COR-L47 (cell line): Measurements from ENCODE around the gene VPS35L.

Experiments
- DNase-seq: peaks from one replicate; lab custom pipeline; 2025; lab: John Stamatoyannopoulos, UW

VPS35L gene, protein sequence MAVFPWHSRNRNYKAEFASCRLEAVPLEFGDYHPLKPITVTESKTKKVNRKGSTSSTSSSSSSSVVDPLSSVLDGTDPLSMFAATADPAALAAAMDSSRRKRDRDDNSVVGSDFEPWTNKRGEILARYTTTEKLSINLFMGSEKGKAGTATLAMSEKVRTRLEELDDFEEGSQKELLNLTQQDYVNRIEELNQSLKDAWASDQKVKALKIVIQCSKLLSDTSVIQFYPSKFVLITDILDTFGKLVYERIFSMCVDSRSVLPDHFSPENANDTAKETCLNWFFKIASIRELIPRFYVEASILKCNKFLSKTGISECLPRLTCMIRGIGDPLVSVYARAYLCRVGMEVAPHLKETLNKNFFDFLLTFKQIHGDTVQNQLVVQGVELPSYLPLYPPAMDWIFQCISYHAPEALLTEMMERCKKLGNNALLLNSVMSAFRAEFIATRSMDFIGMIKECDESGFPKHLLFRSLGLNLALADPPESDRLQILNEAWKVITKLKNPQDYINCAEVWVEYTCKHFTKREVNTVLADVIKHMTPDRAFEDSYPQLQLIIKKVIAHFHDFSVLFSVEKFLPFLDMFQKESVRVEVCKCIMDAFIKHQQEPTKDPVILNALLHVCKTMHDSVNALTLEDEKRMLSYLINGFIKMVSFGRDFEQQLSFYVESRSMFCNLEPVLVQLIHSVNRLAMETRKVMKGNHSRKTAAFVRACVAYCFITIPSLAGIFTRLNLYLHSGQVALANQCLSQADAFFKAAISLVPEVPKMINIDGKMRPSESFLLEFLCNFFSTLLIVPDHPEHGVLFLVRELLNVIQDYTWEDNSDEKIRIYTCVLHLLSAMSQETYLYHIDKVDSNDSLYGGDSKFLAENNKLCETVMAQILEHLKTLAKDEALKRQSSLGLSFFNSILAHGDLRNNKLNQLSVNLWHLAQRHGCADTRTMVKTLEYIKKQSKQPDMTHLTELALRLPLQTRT

GRCh38 chr16:19555186-19555937, at the start of gene VPS35L:
VPS35L (plus strand) TSS chr16:19555703; CDS start chr16:19555730, 27 bp downstream.
- peak; percentile 97 for DNase-seq

DNA sequence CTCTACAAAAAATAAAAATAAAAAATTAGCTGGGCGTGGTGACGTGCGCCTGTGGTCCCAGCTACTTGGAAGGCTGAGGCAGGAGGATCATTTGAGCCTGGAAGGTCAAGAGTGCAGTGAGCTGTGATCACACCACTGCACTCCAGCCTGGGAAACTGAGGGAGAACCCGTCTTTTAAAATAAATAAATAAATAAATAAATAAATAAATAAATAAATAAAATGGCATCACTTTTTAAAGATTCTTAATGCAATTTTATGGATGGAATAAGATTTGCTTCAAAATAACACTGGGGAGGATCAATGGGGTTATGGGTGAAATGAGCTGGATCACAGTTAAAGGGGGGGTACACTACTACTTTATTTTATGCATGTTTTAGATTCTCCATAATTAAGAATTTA, 48.5 kb upstream of the VPS35L start:
- no peak for DNase-seq

GRCh38 chr16:19507867-19508266, 47.6 kb upstream of the VPS35L start:
- no peak for DNase-seq

DNA sequence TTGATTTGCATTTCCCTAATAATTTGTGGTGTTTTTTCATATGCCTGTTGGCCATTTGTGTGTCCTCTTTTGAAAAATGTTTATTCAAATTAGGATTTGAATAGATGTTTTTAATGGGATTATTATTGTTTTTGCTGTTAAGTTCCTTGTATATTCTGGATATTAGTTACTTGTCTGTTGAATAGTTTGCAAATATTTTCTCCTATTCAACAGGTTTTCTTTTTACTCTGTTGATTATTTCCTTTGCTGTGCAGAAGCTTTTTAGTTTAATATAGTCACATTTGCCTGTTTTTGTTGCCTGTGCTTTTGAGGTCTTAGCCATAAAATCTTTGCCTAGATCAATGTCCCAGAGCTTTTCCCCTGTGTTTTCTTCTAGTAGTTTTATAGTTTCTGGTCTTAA, 43.2 kb upstream of the VPS35L start:
- DNase-seq = no peak

DNA sequence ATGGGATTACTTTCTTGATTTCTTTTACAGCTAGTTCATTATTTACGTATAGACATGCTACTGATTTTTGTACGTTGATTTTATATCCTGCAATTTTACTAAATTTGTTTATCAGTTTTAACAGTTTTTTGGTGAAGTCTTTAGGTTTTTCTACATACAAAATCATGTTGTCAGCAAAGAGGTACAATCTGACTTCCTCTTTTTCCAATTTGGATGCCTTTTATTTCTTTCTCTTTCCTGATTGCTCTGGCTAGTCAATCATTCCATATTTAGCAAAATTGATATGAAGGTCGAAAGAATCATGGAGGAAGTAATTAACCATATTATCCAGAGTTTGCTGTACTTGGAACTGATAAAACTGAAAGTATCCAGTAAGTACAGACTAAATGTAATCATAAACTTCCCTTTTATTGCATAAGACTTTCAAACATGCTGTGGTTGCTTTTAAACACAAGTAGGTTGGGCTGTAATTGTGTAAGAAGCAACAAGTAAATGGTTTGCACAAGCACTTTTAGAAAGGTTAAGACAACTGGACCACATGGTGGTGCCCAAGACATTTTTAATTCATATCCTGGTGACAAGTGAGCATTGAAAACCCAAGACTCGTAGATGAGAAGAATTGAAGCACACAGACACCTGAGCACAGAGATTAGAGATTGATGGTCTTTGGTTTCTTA, 42.0 kb upstream of the VPS35L start:
- no peak for DNase-seq

- DNase-seq = no peak
Measured at GRCh38 chr16:19515757-19516156, 39.7 kb upstream of the VPS35L start.

- no peak for DNase-seq
Measured at GRCh38 chr16:19517424-19518089, 37.9 kb upstream of the VPS35L start.

GRCh38 chr16:19518388-19518787, 37.1 kb upstream of the VPS35L start:
- DNase-seq = no peak

DNA sequence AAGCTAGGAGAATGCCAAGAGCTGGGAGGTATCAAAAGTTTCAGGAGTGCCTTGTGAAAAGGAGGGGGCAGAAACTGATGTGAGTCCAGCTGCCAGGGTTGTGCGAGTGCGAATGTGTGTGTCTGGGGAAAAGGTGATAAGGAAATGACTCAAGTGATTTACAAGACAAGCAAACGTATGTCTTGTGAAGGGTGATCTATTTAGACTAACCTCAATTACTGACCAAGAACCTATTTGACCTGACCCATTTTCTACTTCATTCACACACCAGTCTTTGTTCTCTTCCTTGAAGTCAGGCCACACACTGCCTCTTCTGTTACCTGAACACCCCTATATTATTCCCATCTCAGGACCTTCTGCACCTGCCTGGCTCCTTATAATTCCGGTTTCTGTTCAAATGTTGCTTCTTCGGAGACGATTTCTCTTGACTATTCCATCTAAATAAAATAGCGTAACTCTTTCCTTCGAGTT, 34.6 kb upstream of the VPS35L start:
- DNase-seq = no peak

DNA sequence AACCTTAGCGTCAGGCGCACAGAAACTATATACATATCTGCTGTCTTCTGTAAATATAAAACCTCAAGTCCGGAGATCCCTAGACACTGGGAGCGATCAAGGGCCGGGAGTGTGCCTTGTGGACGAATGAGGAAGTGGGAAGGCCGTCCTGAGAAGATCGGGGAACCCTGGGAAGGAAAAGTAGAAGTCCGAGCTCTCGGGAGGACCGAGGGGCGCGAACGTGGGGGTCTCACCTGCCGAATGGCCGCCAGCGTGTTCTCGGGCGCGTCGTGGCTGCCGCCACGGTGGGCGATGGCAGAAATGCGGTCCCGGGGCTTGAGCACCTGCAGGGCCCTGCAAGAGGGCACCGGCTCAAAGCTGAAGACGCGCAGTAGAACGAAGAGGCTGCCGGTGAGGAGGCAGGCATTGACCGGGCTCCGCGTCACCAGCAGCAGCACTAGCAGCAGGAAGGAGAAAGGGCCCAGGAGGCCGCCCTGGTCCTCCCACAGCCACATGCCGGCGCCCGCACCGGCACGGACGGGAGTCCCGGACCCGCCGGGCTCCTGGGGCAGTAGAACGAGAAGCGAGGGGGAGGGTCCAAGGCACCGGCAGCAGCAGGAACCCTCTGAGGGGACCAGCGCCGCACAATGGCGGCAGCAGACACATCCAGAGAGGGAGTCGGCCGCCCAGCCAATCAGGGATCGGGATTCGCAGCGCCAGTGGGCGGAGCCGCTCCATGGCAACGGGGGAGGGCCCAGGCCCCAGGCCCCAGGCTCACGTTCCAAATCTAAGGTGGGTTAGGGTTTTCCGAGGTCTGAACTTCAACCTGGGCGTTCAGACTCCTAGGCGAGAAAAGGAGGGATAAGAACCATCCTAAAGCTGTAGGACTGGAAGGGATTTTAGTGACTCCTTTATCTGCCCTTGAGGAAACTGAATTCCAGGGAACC, 33.8 kb upstream of the VPS35L start, which contains the start of gene GDE1:
Gene GDE1, minus strand, starts transcription at position 628 of the 926 bp plus-strand sequence. Its CDS starts 134 bp downstream, at position 494.
- peak; percentile 92 for DNase-seq

DNA sequence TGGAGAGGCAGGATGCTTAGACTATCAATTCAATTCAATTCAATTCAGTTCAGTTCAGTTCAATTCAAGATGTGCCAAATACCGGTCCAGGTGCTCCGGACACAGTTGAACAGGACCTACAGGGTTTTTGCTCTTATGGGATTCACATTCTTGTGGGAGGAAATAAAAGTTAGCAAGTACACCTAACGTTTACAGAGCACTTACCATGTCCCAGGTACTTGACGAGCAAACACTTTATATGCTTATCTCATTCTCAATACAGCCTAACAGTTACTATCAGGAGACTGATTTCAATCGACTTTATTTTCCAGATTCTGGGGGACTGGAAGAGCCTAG, 33.1 kb upstream of the VPS35L start:
- no peak for DNase-seq

DNA sequence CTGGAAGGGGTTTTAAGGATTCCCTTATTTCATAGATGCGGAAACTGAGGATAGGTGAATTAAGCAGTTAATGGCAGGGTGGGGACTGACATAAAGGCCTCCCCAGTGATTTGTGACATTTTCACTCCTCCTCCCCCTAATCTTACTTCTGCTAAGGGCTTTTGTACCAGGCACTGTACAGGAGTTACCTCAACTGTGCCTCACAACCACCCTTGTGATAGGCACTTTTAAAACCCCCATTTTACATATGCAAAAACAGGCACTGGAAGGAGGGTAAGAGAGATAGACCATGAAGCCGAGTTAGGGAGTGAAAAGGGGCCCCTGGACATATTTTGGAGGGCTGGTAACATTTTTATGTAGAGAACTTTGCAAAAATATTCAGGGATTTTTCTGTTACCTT, 32.7 kb upstream of the VPS35L start:
- no peak for DNase-seq

GRCh38 chr16:19523184-19523558, 32.3 kb upstream of the VPS35L start:
- no peak for DNase-seq

DNA sequence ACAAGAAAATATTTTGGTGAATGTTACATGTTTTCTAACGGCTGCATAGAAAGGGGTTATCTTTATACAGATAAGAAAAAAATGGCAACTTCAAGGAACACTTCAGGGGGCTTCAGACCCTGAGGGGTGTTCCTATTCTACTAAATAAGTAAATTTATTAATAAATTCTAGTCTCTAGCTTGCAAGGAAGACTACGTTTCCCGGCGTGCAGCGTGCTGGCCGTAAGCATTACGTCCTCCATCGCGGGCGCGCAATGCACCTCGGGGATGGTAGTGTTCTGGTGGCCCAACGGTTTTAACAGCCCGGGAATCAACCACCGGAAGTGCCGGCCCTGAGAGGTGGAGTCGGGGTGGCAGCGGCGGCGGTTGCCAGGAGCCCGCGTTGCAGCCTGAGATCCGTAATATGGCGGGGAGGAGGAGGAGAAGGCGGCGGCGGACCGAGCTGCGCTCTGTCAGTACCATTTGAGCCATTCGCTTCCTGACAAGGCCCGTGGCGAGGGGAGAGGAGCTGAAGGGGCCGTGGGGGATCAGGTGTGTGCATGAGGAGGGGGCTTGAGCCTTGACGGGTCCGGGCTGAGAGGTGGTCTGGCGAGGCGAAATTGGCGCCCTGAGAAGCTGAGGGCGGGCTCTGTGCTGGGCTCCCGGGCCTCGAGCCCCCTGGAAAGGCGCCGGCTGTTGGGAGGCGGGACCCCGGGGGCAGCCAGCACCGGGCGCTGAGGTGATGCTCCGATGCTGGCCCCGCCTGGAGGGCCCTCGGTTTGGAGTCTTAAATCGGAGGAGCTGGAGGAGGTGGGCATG, 31.7 kb upstream of the VPS35L start, which contains the start of gene CCP110:
Gene CCP110, plus strand, starts transcription at position 384 of the 797 bp plus-strand sequence. CDS start 3,940 bp downstream, outside the sequence.
- peak; percentile 97 for DNase-seq

GRCh38 chr16:19524356-19524615, 31.2 kb upstream of the VPS35L start:
- no peak for DNase-seq

GRCh38 chr16:19524616-19525384, 30.7 kb upstream of the VPS35L start:
- no peak for DNase-seq

GRCh38 chr16:19525385-19525723, 30.1 kb upstream of the VPS35L start:
- DNase-seq = no peak

DNA sequence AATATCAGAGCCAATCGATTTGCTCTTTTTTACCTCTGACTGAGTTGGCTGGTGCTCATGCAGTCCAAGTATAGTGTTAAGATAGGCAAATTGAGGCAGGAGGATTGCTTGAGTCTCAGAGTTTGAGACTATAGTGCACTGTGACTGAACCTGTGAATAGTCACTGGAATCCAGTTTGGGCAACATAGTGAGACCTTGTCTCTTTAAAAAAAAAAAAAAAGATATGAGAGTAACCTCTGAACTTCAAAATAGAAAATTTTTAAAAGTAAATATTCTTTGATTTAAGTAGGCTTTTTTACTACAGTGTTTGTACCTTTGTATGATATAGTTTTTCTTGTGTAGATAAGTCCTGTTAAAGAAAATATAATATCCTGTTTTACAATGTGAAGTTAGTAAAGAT, 28.3 kb upstream of the VPS35L start:
- no peak for DNase-seq
